ENCODE results near the gene MXD3. TPM values are rescaled to one million over a fixed set of nuclear protein-coding genes. Genes with fewer than 3 reads are reported as not detected.

MXD3 gene
- total RNA-seq, 1 donor from 2014 or later = 5.7 TPM

Other genes with a start within 250 kb of the MXD3 start
- gene FGFR4, start 225.0 kb downstream of the MXD3 start, total RNA-seq = 51.1 TPM
- 57.4 TPM for gene NSD1, start 178.1 kb downstream of the MXD3 start, total RNA-seq
- 12.0 TPM for gene RAB24, start 8.2 kb downstream of the MXD3 start, total RNA-seq
- 39.1 TPM for gene PRELID1, start 8.1 kb downstream of the MXD3 start, total RNA-seq
- 124 TPM for gene LMAN2, start 39.8 kb upstream of the MXD3 start, total RNA-seq
- 12.5 TPM for gene RGS14, start 46.0 kb upstream of the MXD3 start, total RNA-seq
- gene SLC34A1, start 72.5 kb upstream of the MXD3 start, total RNA-seq = not detected
- not detected for gene PFN3, start 88.8 kb upstream of the MXD3 start, total RNA-seq
- gene F12, start 97.7 kb upstream of the MXD3 start, total RNA-seq = not detected
- 12.5 TPM for gene GRK6, start 114.8 kb upstream of the MXD3 start, total RNA-seq
- gene PRR7, start 134.9 kb upstream of the MXD3 start, total RNA-seq = 0.52 TPM
- 108 TPM for gene DBN1, start 161.7 kb upstream of the MXD3 start, total RNA-seq
- 44.9 TPM for gene PDLIM7, start 185.7 kb upstream of the MXD3 start, total RNA-seq
- gene DOK3, start 197.9 kb upstream of the MXD3 start, total RNA-seq = 5.7 TPM
- 33.9 TPM for gene DDX41, start 205.1 kb upstream of the MXD3 start, total RNA-seq
- gene FAM193B, start 242.7 kb upstream of the MXD3 start, total RNA-seq = 11.0 TPM

All from skeletal muscle tissue (tissue), 1 donor.